Measurements from ENCODE around the gene HLA-DRB5.
"Not testable (repeated sequence)": the region's sequence is repeated elsewhere in the genome, so short reads cannot be mapped to it uniquely, and the experiment has no call there.

DNA sequence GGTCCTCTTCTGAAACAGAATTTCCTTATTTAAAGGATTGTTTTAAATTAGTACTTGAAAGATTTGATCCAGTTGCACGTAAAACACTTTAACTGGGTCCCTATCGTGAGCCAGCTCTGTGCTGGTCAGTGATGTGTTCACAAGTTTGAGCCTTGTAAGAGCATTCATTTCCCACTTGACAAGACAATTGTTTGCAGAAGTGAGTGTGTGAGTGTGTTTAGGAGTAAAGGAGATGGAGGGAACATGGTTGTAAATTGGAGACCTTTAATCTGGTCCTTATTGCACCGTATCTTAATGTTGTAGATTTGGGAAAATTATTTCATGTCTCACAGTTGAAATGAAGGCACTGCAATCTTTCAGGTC, 325 bp upstream of the HLA-DRB5 start:
- TF ChIP-seq, protein P1, sequence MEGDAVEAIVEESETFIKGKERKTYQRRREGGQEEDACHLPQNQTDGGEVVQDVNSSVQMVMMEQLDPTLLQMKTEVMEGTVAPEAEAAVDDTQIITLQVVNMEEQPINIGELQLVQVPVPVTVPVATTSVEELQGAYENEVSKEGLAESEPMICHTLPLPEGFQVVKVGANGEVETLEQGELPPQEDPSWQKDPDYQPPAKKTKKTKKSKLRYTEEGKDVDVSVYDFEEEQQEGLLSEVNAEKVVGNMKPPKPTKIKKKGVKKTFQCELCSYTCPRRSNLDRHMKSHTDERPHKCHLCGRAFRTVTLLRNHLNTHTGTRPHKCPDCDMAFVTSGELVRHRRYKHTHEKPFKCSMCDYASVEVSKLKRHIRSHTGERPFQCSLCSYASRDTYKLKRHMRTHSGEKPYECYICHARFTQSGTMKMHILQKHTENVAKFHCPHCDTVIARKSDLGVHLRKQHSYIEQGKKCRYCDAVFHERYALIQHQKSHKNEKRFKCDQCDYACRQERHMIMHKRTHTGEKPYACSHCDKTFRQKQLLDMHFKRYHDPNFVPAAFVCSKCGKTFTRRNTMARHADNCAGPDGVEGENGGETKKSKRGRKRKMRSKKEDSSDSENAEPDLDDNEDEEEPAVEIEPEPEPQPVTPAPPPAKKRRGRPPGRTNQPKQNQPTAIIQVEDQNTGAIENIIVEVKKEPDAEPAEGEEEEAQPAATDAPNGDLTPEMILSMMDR (IDR thresholded peaks at IDR 0.05), result not testable (repeated sequence)
- TF ChIP-seq EZH2 (IDR thresholded peaks at IDR 0.05; ENCODE audit: borderline replicate concordance, insufficient read depth, low read depth, low read length, poor library complexity, severe bottlenecking), result not testable (repeated sequence)

All from B cell (primary cell).